DMS53 treated with DMSO at 0.1 percent for 48 hours (cell line): ENCODE measurements around the gene PDCD5.
"Not testable (repeated sequence)": the region's sequence is repeated elsewhere in the genome, so short reads cannot be mapped to it uniquely, and the experiment has no call there.

Experiments used
- DNase-seq: peaks from one replicate; lab custom pipeline; 2025; ENCODE audit not compliant: unreplicated experiment; lab: John Stamatoyannopoulos, UW

PDCD5 gene

DNA sequence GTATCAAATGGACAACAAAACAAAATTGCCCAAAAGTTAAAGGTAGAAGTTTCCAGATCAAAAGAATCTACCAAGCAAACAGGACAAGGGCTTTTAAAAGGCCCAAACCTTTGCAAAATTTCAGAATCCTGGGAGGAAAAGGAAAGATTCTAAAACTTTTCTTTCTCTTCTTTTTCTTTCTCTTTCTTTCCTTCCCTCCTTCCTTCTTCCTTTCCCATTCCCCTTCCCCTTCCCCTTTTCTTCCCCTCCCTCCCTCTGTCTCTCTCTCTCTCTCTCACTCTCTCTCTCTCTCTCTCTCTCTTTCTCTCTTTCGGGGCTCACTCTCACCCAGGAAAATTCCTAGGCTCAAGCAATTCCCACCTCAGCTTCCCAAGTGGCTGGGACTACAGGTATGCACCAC is 4.2 kb upstream of the PDCD5 start:
- DNase-seq = no peak

DNA sequence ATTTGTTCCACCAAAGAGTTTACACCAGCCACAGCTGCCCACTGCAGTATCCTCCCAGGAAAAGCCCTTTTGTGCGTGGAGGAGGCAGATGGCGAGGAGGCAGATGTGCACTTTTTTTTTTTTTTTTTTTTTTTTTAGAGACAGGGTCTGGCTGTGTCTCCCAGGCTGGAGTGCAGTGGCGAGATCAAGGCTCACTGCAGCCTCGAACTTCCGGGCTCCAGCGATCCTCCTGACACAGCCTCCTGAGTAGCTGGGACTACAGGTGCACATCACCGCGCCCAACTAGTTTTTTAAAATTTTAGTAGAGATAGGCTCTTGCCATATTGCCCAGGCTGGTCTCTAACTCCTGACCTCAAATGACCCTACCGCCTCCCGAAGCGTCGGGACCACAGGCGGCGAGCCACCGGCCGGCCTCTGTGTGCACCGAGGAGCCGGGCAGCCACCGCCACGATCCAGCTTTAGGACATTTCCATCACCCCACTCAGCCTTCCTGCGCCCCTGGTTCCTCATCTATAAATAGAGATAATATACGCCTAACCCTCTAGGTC is 563 bp upstream of the PDCD5 start:
- DNase-seq = peak; percentile 46

DNA sequence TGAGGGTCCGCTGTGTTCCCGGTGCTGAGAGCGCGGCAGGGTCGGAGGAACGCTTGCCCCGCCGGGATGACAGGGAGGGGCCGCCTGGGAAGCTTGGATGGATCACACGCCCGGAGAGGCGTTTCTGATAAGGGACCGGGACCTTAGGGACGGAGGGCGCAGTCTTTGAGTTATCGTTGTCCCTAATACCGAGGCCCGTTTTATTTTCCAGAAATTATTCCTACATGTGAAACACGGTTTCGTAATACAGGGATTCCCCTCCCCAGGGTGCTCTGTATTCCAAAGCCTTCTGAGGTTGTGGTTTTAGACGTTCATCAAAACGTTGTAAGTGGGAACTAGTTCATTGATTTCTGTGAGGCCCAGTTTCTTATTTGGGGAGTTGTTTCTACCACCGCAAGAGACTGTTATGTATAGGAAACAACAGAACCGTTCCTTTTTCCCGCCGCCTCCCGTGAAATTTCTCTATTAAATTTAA is 752 bp downstream of the PDCD5 start:
- DNase-seq = no peak

DNA sequence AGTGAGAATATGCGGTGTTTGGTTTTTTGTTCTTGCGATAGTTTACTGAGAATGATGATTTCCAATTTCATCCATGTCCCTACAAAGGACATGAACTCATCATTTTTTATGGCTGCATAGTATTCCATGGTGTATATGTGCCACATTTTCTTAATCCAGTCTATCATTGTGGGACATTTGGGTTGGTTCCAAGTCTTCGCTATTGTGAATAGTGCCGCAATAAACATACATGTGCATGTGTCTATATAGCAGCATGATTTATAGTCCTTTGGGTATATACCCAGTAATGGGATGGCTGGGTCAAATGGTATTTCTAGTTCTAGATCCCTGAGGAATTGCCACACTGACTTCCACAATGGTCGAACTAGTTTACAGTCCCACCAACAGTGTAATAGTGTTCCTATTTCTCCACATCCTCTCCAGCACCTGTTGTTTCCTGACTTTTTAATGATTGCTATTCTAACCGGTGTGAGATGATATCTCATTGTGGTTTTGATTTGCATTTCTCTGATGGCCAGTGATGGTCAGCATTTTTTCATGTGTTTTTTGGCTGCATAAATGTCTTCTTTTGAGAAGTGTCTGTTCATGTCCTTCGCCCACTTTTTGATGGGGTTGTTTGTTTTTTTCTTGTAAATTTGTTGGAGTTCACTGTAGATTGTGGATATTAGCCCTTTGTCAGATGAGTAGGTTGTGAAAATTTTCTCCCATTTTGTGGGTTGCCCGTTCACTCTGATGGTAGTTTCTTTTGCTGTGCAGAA is 6.9 kb downstream of the PDCD5 start:
- DNase-seq = not testable (repeated sequence)

DNA sequence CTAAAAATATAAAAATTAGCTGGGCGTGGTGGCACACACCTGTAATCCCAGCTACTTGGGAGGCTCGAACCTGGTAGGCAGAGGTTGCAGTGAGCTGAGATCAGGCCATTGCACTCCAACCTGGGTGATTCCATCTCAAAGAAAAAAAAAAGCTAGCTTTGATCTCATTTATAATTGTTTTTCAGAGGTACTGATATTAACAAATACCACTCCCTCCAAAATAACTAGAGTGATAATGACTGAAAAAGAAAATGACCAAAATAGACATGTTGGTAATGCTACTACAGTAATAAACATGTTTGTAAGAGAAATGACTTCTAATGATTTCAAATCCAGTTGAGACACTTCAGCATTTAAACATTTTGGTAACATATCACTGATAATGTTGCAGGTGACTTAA is 13.0 kb downstream of the PDCD5 start:
- DNase-seq = no peak

DNA sequence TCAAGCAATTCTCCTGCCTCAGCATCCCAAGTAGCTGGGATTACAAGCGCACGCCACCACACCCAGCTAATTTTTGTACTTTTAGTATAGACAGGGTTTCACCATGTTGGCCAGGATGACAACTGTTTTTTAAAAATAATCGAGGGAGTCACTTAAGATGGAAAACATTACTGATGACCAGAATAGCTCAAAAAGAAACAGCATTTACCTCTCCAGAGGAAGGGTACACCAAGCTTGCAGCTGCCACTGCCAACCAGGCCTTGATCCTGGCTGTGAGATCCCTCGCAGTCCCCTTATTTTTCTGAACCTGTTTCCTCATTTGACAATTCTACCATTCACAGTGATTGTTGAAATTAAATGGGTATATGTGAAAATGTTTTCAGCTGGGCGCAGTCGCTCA is 14.5 kb downstream of the PDCD5 start:
- no peak for DNase-seq

DNA sequence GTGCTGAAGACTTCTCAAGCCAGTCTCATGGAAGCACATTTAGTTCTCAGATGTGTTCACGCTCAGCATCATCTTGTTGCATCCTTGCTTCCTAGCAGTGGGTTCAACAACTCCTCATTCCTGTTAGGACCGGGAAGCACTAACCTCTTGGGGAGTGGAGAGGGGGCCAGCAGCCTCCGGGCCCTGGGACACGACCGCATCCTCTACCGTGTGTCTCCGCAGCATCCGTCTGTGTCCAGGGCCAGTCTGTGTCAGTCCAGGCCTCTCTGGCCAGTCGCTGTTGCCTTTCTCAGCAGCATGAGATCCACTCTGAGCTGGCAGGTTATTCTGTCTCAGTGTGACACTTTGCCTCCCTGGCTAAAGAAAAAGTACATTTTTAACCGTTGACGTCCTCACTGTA is 17.0 kb downstream of the PDCD5 start:
- no peak for DNase-seq

DNA sequence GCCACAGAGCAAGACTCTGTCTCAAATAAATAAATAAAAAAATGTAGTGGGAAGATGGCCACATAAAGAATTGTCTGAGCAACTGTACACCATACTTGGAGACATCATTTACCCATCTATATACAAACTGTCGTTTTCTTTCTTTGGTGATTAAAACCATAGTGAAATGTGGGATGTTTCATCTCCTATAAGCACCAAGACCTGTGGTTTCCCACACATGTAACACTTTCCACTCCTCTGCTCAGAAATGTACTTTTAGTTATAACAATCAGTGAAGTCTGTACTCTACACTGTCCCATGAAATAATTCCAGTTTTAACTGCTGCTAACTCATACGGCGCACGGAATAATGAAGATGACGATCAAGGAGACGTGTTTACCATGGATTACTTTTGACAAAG is 18.3 kb downstream of the PDCD5 start:
- no peak for DNase-seq

DNA sequence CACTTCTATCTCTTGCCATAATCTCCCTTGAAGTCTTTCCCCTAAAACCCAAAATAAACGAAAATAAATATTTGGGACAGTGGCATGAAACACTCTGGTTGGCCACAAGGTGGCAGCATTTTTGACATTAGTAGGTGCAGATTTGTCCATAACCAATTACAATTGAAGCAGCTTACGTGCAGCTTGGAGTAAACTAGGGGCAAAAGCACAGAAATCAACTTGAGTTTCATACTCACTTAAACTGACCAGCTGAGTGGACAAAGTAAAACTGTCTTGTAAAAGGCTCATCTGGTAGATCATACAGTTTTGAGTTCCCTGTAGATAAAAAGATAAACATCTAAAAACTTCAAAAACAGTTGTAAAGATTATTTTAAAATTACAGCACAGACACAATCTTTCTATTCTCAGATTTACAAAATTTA is 18.8 kb downstream of the PDCD5 start:
- peak; percentile 18 for DNase-seq

DNA sequence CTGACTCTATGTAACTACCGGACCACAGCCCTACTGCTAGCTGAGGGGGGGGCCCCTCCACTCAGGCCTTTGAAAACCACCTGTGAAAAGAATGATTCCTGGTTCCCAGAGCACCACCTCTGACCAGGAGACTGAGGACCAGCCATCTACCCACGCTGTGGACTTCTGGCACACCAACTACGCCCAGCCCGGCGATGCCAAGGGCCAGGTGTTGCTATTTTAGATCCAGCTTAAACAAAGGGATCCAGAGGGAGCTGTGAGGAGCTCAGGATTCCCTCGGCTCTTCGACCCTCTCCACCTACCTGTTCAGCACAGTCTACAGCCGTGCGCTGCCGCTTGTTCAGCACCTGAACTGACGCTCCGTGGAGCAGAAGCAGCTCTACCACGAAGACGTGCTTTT is 23.0 kb downstream of the PDCD5 start:
- no peak for DNase-seq

DNA sequence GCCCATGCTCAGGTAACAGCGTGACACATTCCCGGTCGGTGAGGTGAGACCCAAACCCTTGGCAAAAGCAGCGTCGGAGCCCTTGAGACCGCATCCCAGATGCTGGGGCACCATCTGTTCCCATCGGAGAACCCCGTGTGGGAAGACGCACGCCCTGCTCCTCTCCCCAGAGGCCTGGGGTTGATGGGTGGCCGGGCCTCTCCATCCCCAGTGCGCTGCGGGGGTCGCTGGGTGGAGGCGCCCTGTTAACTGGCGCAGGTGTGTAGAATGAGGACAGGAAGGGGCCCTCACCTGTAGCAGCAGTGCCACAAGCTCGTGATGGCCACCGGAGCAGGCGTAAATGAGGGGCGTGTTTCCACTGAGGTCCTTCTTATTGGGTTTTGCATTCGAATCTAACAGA is 24.6 kb downstream of the PDCD5 start:
- no peak for DNase-seq

DNA sequence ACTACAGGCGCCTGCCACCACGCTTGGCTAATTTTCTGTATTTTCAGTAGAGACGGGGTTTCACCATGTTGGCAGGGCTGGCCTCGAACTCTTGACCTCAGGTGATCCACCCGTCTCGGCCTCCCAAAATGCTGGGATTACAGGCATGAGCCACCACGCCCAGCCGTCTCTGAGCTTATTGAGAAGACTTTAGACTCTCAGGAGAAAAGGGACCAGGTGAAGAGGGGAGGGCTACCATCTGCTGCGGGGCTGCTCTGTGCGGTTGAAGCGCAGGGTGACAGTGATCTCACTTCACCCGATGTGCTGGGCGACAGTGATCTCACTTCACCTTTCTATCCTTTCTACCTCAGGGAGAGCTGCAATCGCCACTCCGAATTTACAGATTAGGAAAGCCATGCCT is 25.3 kb downstream of the PDCD5 start:
- no peak for DNase-seq

DNA sequence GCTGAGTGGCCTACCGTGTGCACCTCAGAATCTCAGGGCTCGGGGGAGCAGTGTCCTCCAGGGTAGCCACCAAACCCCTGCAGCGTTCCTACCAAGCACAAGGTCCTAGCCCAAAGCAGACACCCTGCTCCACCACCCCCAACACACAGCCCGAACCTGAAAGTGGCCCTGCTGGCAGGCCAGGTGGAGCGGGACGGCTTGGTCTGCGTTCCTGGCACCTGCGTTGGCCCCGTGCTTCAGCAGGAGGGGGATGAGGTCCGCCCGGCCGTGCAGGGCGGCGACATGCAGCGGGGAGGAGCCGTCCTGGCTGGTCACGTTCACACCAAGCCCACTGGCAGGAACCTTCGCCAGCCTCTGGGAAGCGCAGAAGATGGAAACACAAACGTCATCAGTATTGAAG is 26.5 kb downstream of the PDCD5 start:
- no peak for DNase-seq

DNA sequence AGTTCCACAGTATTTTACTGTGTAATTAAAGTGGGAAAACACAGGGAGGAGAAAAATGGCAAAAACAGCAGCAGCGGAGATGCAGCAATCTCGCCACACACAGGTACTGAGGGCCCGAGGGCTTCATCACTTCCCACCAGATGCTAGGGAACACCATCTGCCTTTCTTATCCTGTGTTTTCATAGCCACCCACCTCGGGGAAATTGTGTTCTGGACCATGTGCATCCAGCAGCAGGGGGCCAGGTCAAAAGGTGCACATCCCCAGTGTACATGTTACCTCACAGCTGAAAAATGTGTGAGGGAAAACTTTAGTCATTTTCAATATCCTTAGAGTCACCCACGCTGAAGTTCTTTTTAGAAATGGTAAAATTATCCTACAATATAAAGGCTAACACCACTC is 30.2 kb downstream of the PDCD5 start:
- no peak for DNase-seq

DNA sequence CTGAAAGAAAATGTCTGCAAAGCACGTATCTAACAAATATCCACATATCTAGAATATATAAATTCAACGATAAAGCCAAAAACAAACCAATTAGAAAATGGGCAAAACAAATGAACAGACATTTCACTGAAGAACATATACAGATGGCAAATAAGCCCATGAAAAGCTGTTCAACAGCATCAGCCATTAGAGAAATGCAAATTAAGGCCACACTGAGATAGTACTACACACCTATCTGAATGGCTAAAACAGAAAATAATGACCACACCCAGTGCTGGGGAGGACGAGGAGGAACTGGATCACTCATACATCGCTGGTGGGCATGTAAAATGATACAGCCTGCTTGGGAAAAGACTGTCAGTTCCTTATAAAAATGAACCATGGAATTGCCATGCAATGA is 32.0 kb downstream of the PDCD5 start:
- no peak for DNase-seq

DNA sequence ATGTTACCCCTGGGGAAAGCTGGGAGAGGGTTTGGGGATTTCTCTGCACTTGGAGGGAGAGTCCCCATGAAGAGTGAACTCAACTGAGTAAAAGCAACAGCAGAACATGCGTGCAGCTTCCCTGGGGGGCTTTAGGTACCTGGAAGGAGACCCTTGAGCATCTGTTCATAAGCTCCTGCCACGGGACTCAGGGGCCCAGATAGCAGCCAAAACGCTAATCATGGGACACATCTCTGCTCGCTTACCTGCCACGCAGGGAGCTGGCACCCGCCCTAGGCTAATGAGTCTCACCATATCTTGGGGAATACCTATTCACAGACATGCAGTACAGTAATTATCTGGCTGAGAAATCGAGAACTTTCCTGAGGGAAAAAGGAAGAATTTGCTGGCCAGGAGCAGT is 33.9 kb downstream of the PDCD5 start:
- no peak for DNase-seq

DNA sequence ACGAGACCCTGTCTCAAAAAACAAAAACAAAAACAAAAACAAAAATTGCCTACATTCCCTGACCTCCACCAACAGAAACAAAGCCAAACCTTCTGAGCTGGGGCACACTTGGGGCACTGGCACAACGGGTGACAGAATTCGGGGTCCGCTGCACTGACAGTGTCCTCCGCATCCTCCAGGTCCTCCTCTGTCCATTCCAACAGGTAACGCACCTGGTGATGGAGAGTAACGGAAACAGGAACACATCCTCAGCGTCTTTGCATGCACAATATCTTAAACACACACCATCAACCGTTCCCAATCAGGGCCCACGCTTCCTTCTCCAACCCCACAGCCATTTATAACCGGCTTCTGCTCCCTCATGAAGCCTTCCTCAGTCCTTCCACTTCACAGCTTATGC is 34.6 kb downstream of the PDCD5 start:
- no peak for DNase-seq

DNA sequence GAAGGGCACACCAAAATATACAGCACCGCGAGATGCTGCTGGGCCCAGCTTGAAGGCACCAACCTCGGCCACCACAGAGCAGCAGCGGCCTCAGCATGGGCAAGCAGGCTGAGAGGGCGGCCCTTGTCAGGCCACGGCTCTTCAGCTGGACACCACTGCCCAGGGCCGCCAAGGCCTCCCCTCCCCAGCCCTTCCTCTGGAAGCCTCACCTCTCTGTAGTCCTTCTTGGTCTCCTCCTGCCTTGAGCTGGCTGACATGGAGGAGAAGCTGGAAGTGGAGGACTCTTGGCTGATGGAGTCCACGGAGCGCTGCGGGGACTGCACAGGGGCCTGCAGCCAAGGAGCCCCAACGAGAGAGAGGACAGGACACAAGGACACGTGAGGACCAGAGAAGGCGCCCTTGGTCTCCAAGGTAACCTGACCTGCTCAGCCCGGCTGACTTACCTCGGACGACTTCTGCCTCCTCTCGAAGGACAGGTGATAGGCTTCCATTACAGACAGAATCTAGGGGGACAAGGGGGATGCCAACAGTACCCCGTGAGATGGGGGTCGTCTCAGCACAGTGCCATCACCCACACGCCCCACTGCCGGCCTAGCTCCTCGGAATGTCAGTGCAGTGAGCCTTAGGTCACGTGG is 38.2 kb downstream of the PDCD5 start:
- no peak for DNase-seq

DNA sequence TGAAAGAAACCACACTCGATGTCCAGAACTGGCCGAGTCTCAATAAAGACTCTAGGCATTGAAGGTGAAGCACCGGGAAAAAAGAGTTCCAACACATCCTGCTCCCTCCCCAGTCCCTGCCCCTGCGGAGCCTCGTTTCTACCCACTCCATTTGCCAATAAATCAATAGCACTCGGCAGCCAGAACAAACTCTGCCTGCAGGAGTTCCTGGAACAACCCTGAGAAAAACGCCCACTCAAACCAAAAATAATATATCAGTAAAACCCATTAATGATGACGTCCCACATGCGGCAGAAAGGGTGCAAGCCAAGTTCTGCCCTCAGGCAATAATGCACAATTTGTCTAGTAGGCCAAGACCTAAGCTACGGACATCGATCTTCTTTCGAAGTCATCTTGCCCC is 41.0 kb downstream of the PDCD5 start:
- DNase-seq = no peak

DNA sequence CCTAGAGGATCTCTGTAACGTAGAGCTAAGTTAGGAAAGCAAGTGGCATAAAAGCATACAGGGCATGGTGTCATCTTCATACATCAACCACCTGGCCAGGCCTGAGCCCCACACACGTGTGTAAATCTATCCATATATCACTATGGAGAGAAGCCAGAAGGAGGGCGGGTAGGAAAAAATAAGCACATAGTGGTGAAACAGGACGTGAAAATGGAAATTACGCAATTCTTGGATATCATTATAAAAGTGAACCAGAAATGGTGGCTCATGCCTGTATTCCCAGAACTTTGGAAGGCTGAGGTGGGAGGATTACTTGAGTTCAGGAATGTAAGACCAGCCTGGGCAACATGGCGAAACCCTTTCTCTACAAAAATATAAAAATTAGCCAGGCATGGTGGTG is 43.4 kb downstream of the PDCD5 start:
- no peak for DNase-seq

DNA sequence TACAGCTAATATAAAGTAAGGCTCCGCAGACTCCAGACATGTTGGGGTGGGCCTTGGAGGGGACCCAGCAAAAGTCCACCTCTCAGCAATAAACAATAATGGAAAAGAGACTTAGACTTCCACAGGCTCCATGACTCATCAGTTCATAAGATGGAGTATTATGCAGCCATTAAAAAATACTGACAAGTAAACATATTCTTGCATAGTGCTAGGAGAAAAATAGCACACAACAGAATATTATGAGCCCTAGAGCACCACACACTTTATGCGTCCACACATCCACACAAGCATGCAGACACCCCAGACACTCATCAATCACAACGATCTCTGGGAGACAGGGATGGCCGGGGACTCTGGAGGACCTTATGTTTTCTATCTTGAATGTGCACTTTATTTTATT is 46.0 kb downstream of the PDCD5 start:
- no peak for DNase-seq

DNA sequence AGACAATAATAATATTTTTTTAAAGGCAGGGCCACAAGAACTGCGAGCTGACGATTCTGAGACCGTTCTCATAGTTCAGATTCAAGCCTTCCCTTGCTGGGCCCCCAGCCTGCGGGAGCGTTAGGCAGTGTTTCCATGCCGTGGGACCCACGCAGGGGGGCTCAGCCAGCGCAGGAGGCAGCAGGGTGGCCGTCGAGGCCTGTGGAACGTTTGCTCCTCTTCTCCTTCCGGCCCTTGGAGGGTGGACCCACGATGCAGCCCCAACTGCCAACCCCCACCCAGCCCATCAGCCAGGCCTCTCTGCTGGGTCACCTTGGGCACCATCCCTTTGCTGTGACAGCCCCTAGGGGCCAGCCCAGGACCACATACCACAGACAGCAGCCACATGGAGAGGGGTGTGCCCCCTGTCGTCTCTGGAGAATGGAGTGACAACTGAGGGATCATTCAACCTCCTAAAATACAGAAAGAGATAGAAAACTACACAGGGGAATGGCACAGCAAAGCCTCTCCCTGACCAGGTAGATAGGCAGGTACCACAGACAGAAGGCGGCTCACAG is 46.8 kb downstream of the PDCD5 start:
- no peak for DNase-seq
